Activated T-cell treated with anti-CD3 and anti-CD28 coated beads for 1 hour (primary cell): ENCODE measurements around the gene USP13.

Source experiments
- DNase-seq: peaks from one replicate; pipeline ENCODE4 v3.0.0-alpha.2; 2020; ENCODE audit warnings: low read depth

The USP13 gene

GRCh38 chr3:179701176-179701827 lies 48.5 kb downstream of the USP13 start:
- no peak for DNase-seq

DNA sequence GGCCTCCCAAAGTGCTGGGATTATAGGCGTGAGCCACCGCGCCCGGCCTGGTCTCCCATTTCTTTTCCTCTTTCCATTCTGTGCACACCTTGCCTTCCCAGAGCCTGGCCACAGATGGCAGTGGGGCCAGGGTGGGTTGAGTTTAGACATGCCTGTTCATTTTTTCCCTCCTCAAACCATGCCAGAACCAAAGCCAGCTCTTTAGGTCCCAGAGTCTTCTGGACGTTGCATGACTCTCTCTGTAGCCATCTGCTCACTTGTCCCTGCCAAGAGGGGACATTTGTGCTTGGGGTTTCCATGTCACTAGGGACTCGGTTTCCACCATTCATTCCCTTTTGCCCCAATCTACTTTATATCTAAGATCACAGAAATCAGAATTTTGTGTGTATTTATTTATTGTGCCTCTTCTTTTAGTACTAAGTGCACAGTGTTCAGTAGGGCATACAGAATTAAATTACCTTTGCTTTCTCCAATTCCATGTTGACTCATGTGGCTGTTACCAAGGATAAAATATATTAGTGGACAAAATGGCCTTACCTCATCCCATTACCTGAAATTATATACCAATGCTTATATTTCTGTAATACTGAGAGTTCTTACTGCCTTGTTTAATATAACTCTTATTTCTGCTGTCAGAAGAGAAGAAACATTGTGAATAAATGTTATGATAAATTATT lies 49.6 kb downstream of the USP13 start:
- no peak for DNase-seq

GRCh38 chr3:179703816-179704215 lies 51.0 kb downstream of the USP13 start:
- DNase-seq, result no peak

- DNase-seq, result no peak
These were observed 53.4 kb downstream of the USP13 start for GRCh38 chr3:179706233-179706632.

DNA sequence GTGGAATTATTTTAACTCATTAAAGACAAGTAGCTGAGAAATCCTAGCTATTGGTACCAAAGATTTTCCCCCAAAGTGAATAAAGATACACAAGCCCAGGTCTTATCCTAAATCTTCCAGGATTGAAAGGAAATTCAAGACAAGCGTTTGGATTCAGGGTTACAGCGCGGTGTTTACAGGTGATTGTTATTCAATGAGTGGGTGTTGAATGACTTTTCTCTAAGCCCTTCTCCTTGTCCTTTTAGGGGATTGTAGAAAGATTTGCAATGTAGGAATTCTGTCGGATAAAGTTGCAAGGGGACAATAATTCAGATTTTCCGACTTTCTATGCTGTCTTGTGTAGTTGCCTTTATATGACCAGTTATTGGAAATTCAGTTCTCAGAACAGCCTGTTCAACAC lies 57.2 kb downstream of the USP13 start:
- no peak for DNase-seq

DNA sequence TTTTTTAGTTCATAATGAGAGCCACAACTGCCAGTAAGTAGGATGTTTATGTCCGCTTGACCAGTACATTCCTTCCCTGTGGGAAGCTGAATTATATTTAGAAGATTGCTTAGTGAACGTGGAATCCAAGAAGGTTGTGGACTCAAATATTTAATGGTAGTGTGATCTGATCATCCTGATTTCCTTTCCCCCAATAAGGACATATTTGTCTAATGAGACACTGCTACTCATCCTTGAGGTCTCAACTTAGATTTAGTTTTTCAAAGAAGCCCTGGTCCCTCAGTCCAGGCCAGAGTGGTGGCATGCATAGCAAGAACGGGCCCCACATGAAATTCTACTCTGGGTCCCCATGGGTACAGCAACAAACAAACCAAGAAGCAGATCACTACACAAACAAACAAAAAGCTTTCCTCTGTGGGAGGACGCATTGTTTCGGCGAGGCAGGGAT lies 60.8 kb downstream of the USP13 start:
- DNase-seq, result no peak

GRCh38 chr3:179715582-179715981 lies 62.7 kb downstream of the USP13 start:
- no peak for DNase-seq

DNA sequence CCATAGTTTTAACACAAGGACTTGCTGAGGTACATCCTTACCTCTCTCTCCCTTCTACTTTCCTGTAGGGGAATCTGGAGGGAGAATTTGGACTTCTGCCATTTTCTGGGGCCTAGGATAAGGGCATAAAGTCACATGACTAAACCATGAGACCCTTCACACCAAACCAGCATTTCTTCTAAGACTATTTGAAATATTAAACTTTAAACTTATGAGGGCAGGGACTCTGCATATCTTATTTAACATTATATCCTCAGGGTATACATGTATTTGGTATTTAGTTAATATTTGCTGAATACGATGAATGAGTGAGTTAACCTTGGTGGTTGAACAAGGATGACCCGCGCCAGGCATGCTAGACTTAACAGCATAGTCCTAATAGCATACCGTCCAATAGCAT lies 63.4 kb downstream of the USP13 start:
- no peak for DNase-seq

DNA sequence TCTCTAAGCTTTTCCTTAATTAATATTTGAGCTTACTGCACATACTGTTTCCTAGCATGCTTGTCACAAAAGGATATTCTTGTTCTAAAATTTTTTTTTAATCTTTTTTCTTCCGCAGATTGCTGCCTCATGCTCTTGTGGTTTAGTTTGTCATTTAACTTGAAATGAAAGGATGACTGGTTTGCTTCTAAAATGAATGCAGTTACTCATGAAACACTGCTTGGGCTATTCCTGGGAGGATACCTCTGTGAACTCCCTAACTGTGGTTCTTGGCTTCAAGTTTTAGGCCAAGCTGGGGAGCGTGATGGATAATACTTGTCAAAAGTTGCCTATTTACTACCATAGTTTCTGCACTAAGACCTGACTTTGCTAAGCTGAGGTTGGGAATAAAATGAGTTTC lies 64.0 kb downstream of the USP13 start:
- no peak for DNase-seq

- DNase-seq, result no peak
These were observed 64.4 kb downstream of the USP13 start for GRCh38 chr3:179717219-179717618.

DNA sequence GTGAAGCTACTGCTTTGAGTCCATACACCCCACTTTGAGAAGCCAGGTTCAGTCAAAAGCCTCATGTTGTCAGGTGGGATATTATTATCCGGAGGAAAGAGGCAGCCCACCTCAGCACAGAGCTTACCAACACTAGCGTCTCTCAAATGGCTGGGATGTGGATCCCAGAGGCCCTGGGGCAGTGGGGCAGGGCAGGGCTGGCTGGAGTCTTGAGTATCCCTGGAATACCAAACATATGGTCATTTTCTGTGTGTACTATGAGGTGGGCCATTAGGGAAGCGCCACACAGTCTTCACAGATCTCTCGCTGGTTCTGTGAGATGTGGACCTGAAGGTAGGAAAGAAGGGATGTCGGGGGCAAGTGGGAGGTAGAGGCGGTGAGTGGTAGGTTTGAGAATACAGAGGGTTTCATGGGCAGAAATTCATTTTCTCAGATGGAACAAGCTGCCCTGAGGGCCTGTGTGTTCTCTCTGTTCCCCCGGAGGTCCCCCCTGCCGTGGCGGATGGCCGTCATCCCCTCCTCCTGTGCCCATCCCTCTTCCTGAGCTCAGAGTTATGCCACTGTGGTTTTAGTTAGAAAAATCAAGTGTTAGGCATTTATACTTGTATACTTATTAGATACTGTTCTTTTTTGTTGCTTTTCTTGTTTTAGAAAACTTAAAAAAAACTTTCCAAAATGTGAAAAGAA lies 66.4 kb downstream of the USP13 start:
- no peak for DNase-seq

DNA sequence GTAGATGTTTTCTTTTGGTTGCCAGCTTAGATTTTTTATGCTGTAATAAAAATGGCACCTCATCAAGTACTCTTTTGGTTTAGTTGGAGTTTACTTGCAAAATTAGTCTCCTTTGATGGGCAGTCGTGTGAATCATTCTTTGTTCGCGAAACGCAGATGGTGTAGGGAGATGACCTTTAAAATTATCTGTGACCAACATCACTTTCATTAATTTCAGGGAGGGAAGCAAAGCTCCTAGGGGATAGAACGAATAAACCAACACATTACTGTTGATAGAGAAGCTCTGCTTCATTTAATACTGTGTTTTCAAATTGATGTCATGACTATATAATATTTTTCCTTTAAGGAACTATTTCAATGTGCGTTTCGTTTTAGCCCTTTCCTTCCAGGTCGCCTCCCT lies 67.4 kb downstream of the USP13 start:
- DNase-seq, result no peak

DNA sequence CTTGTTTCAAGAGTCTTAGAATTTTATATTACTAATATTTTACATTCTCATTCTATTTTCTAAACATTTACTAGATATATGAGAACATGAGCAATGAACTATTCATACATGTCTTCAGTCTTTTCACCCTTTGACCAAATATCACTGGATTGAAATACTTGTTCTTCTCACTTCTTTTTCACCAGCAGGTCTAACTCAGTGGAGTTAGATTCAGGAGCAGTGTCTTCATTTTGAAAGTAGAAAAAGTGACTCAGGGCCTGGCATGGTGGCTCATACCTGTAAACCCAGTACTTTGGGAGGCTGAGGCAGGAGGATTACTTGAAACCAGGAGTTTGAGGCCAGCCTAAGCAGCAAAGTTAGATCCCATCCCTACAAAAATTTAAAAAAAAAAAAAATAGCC lies 70.8 kb downstream of the USP13 start:
- no peak for DNase-seq

DNA sequence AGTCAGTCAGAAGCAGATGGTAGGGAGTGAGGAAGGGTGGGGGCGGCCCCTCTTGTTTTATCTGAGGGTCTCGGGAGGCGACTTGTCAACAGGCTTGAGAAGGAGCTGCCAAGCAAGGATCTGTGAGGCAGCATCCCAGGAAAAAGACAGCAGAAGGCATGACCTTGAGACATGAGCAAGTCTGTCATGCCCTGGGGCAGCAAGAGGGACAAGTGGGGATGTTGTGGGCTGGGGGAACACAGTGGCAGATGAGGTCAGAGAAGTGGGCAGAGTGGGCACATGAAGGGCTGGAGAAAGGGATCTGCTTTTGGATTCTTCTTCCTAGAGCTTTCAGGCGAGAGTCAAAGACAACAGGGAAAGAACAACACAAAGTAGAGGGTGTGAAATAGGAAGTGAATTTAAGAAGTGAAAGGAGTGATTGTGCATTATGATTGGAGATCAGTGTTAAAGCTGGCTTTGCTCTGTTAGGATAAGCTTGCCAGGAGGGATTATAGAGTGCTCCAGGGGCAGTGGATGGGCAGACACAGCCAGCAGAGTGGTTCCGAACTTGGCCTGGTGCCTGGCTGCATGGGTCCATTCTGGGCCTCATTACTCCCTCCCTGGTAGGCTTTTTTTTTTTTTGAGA lies 73.3 kb downstream of the USP13 start:
- no peak for DNase-seq

DNA sequence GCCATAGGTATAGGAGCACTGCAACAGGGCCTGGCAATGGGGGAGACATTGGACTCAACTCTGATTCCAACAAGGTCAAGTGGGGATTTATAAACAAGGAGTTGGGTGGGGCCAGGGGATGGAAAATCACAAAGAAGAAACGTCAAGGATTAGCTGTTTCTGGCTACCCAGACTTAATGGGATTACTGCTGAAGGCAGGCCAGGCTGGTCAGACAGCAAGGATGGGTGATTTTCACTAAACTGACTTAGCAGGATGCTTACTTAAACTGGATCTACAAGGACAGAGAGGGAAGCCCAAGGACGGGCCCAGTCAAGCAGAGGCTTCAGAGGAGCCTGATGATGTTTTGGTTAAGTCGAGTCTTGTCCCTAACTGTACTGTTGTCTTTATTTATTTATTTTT lies 76.2 kb downstream of the USP13 start:
- DNase-seq, result no peak

- DNase-seq, result no peak
These were observed 77.1 kb downstream of the USP13 start for GRCh38 chr3:179729981-179730380.

DNA sequence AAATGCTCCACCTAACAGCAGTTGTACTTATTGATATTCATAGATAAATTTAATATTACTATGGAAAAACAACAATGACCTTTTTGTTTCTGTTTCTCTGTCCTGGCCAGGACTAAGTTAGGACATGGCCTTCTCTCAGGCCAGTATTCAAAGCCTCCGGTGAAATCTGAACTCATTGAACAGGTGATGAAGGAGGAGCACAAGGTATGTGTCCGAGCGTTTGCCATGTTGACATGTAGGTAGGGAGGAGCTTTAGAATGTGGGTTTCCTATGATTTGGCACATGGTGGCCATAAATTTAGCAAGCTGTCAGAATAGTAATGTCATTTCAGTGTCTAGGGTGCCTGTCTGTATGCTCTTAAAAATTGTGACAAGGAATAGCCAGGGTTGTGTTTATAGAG lies 77.7 kb downstream of the USP13 start:
- DNase-seq, result no peak

- no peak for DNase-seq
These were observed 78.7 kb downstream of the USP13 start for GRCh38 chr3:179731544-179731943.

- no peak for DNase-seq
These were observed 80.0 kb downstream of the USP13 start for GRCh38 chr3:179732661-179733348.

DNA sequence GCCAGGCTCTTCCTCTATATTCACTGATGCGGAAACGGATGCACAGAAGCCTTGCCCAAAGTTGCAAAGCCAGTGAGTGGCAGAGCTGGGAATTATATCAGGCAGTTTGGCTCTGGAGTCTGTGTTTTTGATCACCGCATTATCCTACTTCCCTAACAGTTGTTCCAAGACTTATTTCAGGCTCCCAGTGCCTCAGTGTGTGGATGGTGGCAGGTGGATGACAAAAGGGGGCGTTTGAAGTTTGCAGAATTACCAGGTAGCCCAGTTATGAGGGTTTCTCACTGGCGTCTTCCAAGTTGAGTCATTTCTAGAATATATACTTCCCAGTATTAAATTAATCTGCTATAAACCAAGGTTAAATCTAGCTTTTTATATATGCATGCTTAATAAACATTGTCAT lies 81.0 kb downstream of the USP13 start:
- DNase-seq, result no peak

- no peak for DNase-seq
These were observed 81.8 kb downstream of the USP13 start for GRCh38 chr3:179734497-179735281.

DNA sequence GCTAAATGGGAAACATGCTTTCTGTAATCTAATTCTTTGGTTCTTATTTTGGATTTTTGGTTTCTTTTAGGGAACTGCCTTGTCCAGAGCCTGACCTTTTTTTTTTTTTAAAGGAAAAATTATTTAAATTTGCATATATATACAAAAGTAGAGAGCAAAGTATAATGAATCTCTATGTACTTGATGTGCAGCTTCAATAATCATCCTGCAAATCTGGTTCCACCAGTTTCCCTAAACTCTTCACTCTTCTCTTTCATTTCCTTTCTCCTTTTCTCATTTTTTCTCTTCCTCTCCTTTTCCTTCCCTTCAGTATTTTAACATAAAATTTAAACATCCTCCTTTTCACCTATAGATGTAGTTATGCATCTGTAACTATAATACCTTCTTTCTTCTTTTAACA lies 82.5 kb downstream of the USP13 start:
- DNase-seq, result no peak
